HG03108 (cell line): ENCODE data around the gene CEP44.
"Not testable (repeated sequence)": the region's sequence is repeated elsewhere in the genome, so short reads cannot be mapped to it uniquely, and the experiment has no call there.

Experiments used
- ATAC-seq: cut with Tn5 transposase; IDR thresholded peaks from one replicate; pipeline ENCODE4 v1.9.1; 2021; ENCODE audit warnings: moderate library complexity; ENCODE audit not compliant: unreplicated experiment

Gene CEP44, protein sequence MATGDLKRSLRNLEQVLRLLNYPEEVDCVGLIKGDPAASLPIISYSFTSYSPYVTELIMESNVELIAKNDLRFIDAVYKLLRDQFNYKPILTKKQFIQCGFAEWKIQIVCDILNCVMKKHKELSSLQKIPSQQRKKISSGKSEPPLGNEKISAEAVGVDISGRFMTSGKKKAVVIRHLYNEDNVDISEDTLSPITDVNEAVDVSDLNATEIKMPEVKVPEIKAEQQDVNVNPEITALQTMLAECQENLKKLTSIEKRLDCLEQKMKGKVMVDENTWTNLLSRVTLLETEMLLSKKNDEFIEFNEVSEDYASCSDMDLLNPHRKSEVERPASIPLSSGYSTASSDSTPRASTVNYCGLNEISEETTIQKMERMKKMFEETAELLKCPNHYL

GRCh38 chr4:174283507-174284471 is at the start of gene CEP44, which contains the start of gene FBXO8:
Gene CEP44 (plus strand): TSS chr4:174283911. CDS start chr4:174299122, 15,211 bp downstream.
Gene FBXO8 (minus strand): TSS chr4:174283667. CDS start chr4:174263092, 20,575 bp downstream.
- peak; percentile 51 for ATAC-seq

- ATAC-seq, result no peak
Observed at GRCh38 chr4:174236359-174236758, 47.4 kb upstream of the CEP44 start.

DNA sequence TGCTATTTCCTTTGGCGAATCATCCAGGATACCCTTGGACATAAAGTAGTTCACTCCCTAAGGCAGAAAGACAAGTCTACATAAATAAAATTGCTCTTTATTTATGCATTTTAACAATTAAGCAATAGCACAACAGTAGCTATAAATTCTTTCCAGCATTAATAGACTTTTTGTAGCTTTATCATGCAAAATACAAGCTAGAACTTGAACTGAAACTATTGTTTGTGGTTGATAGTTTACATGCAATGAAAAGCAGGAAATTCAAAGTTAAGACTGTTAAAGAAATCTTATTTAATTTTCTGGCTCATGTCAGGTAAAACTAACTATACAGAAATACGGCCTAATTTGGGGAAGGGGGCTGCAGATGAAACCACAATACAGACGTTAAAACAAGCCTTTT is 42.5 kb upstream of the CEP44 start:
- no peak for ATAC-seq

DNA sequence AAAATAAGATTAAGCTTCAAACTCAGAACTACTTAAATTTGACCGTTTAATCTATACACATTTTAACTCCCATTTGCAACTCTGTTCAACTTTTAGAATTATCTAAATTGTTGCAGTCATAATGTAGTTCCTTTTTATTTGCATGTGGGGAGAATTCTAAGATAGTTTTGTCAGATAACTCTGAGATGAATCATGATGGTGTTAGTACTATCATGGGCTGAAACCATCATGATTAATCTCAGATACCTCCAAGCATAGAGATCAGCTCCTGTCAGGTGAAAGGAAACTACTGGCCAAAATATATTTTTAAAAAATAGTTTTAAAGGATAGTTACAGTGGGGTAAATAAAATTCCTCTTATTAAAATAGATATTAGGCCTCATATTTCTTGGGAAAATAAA is 39.3 kb upstream of the CEP44 start:
- no peak for ATAC-seq

GRCh38 chr4:174245714-174246113 is 38.0 kb upstream of the CEP44 start:
- no peak for ATAC-seq

DNA sequence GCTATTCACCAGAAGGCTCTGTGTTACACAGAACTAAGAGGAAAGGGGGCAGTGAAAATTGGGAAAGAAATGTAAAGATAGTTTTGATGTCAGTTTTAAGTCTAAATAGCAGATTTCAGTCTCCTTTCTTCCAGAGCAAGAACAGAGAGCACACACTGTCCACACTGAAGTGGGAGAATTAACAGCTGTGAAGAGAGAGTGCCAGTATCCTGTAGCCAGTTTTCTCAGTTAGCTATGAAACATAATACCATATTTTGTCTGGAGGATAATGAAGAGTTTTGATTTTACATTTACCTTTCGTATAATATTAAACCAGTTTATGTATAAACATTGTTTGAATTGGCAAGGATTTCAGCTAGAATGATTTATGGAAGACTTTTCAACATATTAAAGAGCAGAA is 35.3 kb upstream of the CEP44 start:
- ATAC-seq, result no peak

DNA sequence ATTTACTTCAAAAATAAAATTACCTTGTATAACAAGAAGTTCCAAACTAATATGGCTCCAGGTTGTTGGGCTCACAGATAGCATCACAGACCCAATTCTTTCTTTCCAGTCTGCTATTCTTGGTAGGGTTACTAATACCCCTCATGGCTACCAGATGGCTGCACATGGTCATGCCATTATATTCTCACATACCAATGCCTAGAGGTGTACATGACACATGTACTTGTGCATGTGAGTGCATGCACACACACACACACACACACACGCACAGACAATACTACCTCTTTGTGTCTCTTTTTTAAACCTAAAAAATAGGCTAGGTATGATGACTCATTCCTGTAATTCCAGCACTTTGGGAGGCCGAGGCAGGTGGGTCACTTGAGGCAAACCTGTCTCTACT is 31.3 kb upstream of the CEP44 start:
- ATAC-seq, result no peak

- no peak for ATAC-seq
Observed at GRCh38 chr4:174254613-174255012, 29.1 kb upstream of the CEP44 start.

GRCh38 chr4:174255374-174255773 is 28.3 kb upstream of the CEP44 start:
- ATAC-seq, result no peak

DNA sequence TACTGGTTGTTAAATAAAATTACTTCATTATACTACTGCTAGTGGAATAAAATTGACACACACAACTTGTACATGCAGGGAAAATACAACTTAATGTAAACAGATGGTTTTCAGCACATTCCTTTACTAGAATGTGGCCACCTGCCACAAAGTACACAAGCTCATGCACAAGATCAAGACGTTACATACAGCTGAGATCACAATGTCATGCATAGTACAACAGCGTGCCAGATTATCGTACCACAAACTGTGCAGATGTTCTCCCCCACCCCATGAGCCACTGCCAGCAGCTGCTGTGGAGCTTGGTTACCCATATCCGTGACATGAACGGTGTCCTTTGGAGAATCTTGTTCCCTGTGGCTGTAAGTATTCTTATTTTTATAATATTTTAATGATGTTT is 27.9 kb upstream of the CEP44 start:
- ATAC-seq, result no peak

- ATAC-seq, result no peak
Observed at GRCh38 chr4:174256277-174256713, 27.4 kb upstream of the CEP44 start.

GRCh38 chr4:174259580-174259979 is 24.1 kb upstream of the CEP44 start:
- ATAC-seq, result no peak

DNA sequence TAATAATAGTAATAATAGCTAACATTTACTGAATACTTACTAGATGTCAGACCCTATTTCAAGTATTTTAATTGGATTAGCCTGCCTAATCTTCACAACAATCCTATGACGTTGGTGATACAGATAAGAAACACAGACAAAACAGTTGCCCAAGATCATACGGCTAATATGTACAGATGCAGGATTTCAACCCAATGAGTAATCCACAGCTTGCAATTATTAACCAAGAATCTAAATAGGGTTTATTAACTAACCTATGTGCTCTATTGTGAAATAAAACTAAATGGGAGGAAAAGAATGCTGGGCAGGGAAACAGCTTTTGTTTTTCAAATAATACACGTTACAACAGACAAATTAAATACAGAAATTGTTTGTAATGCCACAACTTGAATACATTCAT is 23.6 kb upstream of the CEP44 start:
- ATAC-seq, result peak; percentile 70

DNA sequence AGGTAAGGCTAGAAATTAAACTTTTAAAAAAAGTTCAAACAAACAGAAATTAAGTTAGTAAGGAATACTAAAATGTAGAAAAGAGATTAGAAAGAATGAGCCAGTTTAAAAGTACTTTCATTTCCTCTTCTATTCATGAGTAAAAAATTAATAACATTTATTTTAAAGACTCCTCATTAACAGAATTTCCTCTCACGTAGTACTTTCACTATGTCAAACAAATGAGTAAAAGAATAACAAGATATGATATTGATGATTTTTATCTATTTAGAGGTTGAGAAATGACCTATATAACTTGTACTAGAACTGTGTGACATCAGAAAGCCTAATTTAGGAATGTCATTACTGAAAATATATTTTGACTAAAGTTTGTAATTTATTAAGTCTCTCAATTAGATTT is 22.3 kb upstream of the CEP44 start:
- ATAC-seq, result not testable (repeated sequence)

DNA sequence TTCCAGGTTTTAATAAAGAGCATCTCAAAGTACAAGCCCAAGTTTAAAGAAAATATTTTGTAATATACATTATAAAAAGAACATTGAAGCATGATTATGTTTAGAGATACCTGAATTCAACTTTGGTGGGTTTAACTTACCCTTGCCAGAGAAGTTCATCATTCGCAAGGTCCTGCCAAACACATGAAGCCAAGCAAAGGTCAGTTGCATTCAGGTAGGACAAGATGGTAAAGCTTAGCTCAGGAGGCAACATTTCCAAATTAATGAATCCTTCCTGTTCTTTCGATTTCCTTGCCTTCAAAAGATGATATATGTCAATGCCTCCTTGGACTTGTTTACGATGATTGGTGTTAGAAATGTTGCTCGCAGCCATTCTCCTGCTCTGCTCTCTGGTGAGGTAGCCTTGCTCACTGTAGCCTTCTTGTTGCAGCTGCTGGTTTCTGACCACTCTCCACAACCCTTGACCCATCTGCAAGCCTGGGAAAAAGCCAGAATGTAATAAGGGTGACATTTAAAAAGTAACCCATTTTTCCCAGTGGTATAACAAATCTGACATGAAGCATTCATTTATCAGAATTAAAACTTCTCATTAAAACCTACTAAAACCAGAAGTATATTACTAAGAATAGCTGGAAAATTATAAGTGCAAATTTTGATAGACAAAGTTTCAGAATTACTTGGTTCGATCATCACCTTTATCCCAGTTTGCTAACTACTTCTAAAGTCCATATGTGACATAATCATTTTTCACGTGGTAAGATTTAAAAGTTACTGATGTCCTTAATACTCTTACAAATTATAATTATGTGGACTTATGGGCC is 20.9 kb upstream of the CEP44 start:
- no peak for ATAC-seq

DNA sequence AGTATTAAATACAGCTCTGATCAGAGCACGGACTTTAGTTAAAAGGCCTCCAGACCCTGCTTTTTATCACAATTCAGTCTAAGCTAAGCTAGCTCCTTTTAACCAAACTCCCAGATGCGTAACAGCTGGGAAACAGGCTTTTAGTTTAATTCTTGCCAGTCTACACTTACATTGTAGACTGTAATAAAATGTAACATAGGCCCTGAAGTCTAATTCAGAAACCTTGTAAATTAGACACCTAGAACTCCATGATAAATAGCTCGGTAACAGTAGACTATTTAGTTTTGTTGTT is 20.3 kb upstream of the CEP44 start:
- ATAC-seq, result no peak

DNA sequence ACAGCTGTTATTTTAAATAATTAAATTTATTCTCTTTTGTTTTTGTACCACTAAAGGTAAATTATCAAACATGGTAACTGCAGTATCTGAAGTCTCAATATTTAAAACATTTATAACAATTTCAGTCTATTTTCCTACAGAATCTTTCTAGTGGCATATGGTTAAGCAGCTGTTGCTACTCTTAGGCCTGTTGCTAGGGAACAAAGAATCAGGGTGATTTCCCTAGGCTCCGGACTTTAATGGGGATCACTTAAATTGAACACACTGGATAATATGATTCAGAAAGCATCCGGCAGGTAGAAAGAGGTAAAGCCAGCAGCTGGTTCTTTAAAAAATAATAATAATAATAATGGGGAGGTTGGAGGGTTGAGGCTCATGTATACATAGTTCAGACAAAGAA is 17.8 kb upstream of the CEP44 start:
- no peak for ATAC-seq

DNA sequence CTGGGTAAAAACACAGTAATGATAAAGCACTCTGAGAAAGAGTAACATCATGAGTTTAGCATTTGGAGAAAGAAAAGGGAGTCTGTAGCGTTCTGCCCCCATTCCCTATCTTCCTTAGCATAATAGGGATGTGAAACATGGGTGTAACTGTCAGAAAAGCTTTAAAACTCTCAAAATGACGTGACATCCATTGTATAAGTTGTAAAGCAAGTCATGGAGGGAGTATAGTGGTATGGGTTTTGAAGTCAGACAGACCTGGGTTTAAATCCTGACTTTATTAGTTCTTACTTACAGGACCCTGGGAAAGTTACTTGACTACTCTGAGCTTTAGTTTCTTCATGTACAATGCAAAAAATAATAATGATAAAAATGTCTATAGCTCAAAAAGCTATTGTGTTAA is 17.3 kb upstream of the CEP44 start:
- no peak for ATAC-seq

DNA sequence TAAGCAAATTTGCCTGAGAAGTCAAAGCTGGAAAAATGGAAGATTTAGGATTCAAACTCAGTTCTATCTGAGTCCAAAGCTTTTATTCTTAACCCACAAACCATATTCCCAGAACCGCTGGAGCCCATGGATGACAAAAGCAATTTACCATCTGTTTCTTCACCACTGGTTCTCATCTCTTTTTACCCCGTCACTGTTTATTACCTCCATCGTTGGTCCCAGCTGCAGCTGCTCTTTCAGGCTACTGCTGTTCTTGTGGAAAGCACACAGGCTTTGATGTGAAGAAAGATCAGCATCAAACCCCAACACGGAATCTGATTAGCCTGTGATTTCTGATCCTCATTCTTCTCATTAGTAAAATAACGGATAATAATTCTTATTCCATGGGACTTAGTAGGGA is 9.8 kb upstream of the CEP44 start:
- no peak for ATAC-seq

DNA sequence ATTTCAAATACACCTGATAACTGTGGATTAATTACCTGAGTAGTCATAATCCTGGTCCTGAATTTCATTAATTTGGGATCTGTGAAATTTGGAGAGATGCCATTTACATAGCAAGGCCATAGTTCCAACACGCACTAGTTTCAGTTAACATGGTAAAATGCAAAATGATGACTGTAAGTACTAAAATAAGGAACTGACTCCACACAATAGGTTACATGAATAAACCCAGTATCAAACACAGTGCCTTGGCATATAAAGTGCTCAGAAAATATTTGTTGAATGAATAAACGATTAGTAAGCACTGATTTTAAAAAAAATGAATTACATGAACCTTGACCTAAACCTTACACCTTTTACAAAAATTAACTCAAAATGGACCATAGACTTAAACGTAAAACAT is 9.3 kb upstream of the CEP44 start:
- no peak for ATAC-seq

DNA sequence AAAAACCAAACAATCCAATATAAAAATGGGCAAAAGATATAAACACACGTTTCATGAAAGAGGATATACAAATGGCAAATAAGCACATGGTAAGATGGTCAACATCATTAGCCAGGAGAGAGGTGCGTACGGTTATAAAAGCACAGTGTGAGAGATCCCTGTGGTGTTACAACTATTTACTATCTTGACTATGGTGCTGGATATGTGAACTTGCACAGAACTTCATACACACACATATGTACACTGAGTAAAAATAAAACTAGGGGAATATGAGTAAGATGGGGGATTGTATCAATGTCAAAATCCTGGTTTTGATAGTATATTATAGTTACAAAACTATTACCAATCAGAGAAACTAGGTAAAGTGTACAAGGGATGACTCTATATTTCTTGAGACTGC is 8.6 kb upstream of the CEP44 start:
- ATAC-seq, result no peak
